ENCODE measurements around the gene DMPK.

DNA sequence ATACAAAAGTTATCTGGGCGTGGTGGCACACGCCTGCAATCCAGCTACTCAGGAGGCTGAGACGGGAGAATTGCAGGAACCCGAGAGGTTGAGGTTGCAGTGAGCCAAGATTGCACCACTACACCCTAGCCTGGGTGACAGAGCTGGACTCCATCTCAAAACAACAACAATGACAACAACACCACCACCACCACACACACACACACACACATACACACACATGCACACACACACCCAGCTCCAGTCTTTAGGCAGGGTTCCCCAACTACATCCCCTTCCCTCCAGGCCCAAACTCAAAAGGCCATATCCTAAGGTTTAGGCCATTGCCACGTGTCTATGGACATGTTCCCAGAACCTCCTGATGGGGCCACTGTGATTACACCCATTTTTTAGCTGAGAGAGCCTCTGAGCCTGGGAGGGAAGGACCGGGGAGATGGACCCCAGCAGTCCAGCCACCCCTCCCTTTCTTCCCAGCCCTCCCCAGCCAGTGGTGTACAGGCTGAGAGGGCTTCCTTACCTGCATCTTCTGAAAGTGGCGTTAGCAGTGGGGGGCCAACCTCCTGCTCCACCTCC is 19.4 kb upstream of the DMPK start:
- TF ChIP-seq MXI1 (IDR thresholded peaks at IDR 0.05; ENCODE audit: borderline replicate concordance, low read depth, low read length) (no peak), POLR2A (IDR thresholded peaks at IDR 0.05; ENCODE audit: low read depth, low read length) (no peak)
